ENCODE results near the gene C17orf75.

Gene C17orf75

DNA sequence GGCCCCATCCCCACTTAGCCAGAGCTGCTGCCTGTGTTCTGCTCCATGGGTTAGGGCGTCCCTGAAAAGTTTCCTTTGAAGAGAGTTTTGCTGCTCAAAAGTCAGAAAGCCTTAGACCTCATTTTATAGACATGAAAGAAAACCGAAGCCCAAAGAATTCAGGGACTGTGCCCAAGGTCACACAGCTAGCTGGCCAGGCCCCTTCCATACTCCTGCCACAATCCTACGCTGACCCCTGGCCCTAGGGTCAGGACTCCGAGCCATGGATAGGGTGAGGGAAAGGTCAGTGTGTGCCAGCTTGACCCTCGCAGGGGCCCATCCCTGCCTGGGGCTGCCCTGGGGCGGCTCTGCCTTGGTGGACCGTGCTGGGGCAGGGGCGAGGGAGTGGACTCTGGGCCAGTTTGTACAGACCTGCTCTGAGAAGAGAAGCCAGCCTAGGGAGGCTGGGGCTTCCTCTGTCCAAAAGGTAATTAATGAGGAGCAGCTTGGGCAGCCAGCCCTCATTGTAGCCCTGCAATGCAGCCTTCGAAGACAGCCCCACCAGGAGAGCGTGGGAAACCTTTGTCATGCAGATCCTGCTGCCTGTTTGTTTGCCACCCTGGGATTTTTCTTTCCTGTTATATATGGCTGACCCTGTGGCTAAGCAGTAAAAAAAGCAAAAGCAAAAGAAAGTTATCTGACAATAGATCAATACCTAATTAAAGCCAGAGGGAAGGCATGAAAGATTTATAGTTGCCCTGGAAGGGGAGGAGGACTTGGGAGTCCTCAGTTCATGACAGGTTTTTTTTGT is 38.9 kb downstream of the C17orf75 start:
- Mint-ChIP-seq H3K27ac (no peak overlapping the region), H3K36me3 (ENCODE audit: low read depth) (no peaks in the 10 kb centered on the region), H3K4me3 (no peak overlapping the region), H3K4me1 (ENCODE audit: low read depth) (no peaks in the 10 kb centered on the region), H3K27me3 (no peaks in the 10 kb centered on the region), H3K9me3 (no peaks in the 10 kb centered on the region)

DNA sequence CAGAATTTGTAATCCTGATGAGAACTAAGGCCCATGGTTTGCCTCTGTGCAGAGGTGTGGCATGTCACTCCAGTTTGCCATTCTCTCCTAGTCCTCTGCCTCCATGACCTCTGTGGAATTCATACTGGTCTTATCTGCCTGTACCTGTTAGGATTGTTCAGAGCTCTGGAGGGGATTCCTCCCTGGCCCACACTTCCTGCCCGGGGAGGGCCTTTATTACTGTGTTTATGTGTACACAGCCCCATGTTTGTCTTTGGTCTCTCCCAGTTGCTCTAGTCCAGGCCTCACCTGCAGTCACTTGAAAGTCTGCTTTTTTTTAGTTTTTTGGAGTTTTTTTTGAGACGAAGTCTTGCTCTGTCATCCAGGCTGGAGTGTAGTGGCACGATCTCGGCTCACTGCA is 39.9 kb downstream of the C17orf75 start:
- no peaks in the 10 kb centered on the region for H3K27me3 Mint-ChIP-seq
- no peak overlapping the region for H3K4me3 Mint-ChIP-seq
- H3K27ac Mint-ChIP-seq, result no peak overlapping the region
- H3K36me3 Mint-ChIP-seq (ENCODE audit: low read depth), result no peaks in the 10 kb centered on the region
- no peaks in the 10 kb centered on the region for H3K4me1 Mint-ChIP-seq (ENCODE audit: low read depth)
- H3K9me3 Mint-ChIP-seq, result no peaks in the 10 kb centered on the region

DNA sequence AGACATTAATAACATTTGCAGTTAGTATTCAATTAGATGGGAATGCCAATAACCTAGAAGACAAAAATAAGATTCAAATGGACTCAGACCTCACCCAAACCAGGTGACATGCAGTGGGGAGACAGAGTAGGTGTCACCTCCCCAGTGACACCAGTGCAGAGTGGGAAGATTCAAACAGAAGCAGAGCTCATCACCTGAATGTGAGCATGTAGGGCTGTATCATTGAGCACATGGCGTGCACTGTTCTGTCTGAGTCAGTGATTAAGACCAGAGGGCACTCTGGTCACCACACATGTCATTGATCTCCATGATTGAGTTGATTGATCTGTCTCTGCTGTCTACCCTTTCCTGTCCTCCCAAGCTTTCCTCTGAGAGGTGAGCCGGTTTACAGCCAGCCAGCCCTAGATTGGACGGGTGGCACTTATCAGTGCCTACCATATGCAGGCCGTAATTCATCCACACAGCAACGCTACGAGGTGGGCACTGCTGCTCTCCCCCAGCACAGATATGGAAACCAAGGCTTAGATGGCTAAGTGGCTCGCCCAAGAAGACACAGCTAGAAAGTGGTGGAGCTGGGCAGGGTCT is 42.3 kb downstream of the C17orf75 start:
- no peak overlapping the region for H3K4me3 Mint-ChIP-seq
- no peaks in the 10 kb centered on the region for H3K36me3 Mint-ChIP-seq (ENCODE audit: low read depth)
- H3K27me3 Mint-ChIP-seq, result no peaks in the 10 kb centered on the region

GRCh38 chr17:32298721-32299579 is 43.0 kb downstream of the C17orf75 start:
- Mint-ChIP-seq H3K27ac (no peak overlapping the region), H3K36me3 (ENCODE audit: low read depth) (no peaks in the 10 kb centered on the region), H3K27me3 (no peaks in the 10 kb centered on the region), H3K9me3 (no peaks in the 10 kb centered on the region), H3K4me1 (ENCODE audit: low read depth) (no peaks in the 10 kb centered on the region), H3K4me3 (no peak overlapping the region)

More for the DNA sequence above, 42.3 kb downstream of the C17orf75 start:
- H3K27ac Mint-ChIP-seq, result no peak overlapping the region
- no peaks in the 10 kb centered on the region for H3K9me3 Mint-ChIP-seq
- no peaks in the 10 kb centered on the region for H3K4me1 Mint-ChIP-seq (ENCODE audit: low read depth)

DNA sequence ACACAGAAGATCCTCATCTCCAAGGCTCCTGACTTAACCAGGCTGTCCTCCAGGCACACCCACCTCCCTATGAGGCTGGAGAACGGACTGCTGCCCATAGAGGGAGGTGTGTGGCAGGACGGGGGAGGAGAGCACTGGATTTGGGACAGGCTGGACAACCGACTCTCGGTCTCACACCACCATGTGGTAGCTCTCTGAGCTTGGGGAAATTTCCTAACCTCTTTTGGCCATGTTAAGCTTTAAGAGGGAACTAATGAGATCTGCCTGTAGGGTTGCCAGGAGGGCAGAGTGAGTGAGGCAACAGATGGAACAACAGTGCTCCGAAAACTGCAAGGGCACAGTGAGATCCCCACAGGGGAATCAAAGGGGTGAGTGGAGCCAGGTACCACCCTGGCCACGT is 43.7 kb downstream of the C17orf75 start:
- H3K4me3 Mint-ChIP-seq, result no peak overlapping the region
- no peaks in the 10 kb centered on the region for H3K36me3 Mint-ChIP-seq (ENCODE audit: low read depth)
- no peaks in the 10 kb centered on the region for H3K4me1 Mint-ChIP-seq (ENCODE audit: low read depth)
- no peaks in the 10 kb centered on the region for H3K9me3 Mint-ChIP-seq
- H3K27ac Mint-ChIP-seq, result no peak overlapping the region
- no peaks in the 10 kb centered on the region for H3K27me3 Mint-ChIP-seq

DNA sequence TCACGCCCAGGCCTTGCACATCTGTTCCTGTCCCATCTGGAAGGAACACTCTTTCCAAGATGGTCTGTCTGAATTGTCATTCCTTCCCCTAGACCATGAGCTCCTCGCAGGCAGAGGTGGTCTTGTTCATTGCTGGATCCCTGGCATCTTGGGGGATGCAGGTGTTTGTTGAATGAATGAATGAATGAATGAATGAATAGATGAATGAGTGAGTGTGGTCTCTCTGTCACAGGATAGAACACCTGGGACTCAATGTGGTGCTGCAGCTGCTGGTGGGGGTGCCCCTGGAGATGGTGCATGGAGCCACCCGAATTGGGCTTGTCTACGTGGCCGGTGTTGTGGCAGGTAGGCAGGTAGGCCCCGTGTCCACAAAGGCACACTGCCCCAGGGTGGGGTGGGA is 44.1 kb downstream of the C17orf75 start:
- no peaks in the 10 kb centered on the region for H3K4me1 Mint-ChIP-seq (ENCODE audit: low read depth)
- no peak overlapping the region for H3K27ac Mint-ChIP-seq
- H3K4me3 Mint-ChIP-seq, result no peak overlapping the region
- no peaks in the 10 kb centered on the region for H3K9me3 Mint-ChIP-seq
- H3K36me3 Mint-ChIP-seq (ENCODE audit: low read depth), result no peaks in the 10 kb centered on the region
- H3K27me3 Mint-ChIP-seq, result no peaks in the 10 kb centered on the region

GRCh38 chr17:32297424-32297823 is 44.5 kb downstream of the C17orf75 start:
- H3K4me3 Mint-ChIP-seq, result no peak overlapping the region
- no peaks in the 10 kb centered on the region for H3K9me3 Mint-ChIP-seq
- no peak overlapping the region for H3K27ac Mint-ChIP-seq
- H3K36me3 Mint-ChIP-seq (ENCODE audit: low read depth), result no peaks in the 10 kb centered on the region
- H3K27me3 Mint-ChIP-seq, result no peaks in the 10 kb centered on the region
- H3K4me1 Mint-ChIP-seq (ENCODE audit: low read depth), result no peaks in the 10 kb centered on the region

GRCh38 chr17:32292094-32292493 is 49.9 kb downstream of the C17orf75 start:
- peaks cover 4% of the 10 kb centered on the region for H3K27me3 Mint-ChIP-seq
- no peaks in the 10 kb centered on the region for H3K9me3 Mint-ChIP-seq
- no peak overlapping the region for H3K27ac Mint-ChIP-seq
- no peaks in the 10 kb centered on the region for H3K36me3 Mint-ChIP-seq (ENCODE audit: low read depth)
- no peaks in the 10 kb centered on the region for H3K4me1 Mint-ChIP-seq (ENCODE audit: low read depth)
- no peak overlapping the region for H3K4me3 Mint-ChIP-seq

- Mint-ChIP-seq H3K4me1 (ENCODE audit: low read depth) (no peaks in the 10 kb centered on the region), H3K9me3 (no peaks in the 10 kb centered on the region), H3K36me3 (ENCODE audit: low read depth) (no peaks in the 10 kb centered on the region), H3K27ac (no peak overlapping the region), H3K4me3 (no peak overlapping the region), H3K27me3 (peaks cover 4% of the 10 kb centered on the region)
Measured at GRCh38 chr17:32289471-32290070, 52.4 kb downstream of the C17orf75 start.

DNA sequence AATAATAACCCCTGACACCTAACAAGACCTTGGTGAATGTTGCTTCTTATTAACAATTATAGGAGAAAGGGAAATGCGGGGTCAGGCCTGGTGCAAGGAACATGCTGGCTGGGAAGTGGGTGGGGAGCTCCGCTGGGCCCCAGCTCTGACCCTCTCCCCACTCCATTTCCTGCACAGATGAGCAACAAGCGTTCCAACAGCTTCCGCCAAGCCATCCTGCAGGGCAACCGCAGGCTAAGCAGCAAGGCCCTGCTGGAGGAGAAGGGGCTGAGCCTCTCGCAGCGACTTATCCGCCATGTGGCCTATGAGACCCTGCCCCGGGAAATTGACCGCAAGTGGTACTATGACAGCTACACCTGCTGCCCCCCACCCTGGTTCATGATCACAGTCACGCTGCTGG is 53.4 kb downstream of the C17orf75 start:
- H3K9me3 Mint-ChIP-seq, result no peaks in the 10 kb centered on the region
- H3K4me1 Mint-ChIP-seq (ENCODE audit: low read depth), result no peaks in the 10 kb centered on the region
- H3K27ac Mint-ChIP-seq, result no peak overlapping the region
- H3K36me3 Mint-ChIP-seq (ENCODE audit: low read depth), result no peaks in the 10 kb centered on the region
- no peak overlapping the region for H3K4me3 Mint-ChIP-seq
- H3K27me3 Mint-ChIP-seq, result peaks cover 7% of the 10 kb centered on the region

DNA sequence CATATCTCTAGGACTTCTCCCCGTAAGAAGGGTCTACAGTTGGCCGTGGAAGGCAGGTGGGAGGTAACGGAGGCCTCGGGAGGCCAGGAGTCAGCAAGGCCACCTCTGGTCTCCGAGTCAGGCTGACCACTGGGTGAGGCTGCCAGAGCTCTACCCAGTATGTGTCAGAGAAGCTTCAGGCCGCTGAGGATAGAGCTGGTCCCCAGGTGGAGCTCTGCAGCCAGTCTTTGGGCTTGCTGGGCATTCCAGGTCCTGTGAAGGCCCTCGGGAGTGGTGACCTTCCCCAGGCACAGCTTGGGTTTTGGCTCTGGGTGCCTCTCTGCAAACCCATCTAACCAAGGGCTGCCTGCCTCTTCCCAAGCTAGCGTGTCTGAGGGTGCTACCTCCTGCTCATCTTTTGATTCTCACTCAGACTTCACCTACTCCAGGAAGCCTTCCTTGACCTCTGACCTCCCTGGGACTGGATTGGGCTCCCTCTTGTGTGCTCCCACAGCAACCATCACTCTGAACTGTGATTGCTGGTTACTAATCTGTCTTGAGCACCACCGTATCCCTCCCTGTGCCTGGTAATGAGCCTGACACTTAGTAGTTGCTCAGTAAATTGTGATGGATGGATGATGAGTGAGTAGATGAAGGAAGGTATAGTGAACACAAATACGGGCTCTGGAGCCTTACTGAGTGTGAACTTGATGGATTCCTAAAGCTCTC is 54.0 kb downstream of the C17orf75 start:
- no peak overlapping the region for H3K27ac Mint-ChIP-seq
- no peaks in the 10 kb centered on the region for H3K9me3 Mint-ChIP-seq
- no peak overlapping the region for H3K4me3 Mint-ChIP-seq
- H3K4me1 Mint-ChIP-seq (ENCODE audit: low read depth), result no peaks in the 10 kb centered on the region
- H3K36me3 Mint-ChIP-seq (ENCODE audit: low read depth), result no peaks in the 10 kb centered on the region
- H3K27me3 Mint-ChIP-seq, result peaks cover 8% of the 10 kb centered on the region

GRCh38 chr17:32286518-32286900 is 55.5 kb downstream of the C17orf75 start:
- H3K36me3 Mint-ChIP-seq (ENCODE audit: low read depth), result no peaks in the 10 kb centered on the region
- no peaks in the 10 kb centered on the region for H3K9me3 Mint-ChIP-seq
- no peak overlapping the region for H3K4me3 Mint-ChIP-seq
- no peaks in the 10 kb centered on the region for H3K4me1 Mint-ChIP-seq (ENCODE audit: low read depth)
- peaks cover 8% of the 10 kb centered on the region for H3K27me3 Mint-ChIP-seq
- no peak overlapping the region for H3K27ac Mint-ChIP-seq

GRCh38 chr17:32285746-32286517 is 56.0 kb downstream of the C17orf75 start:
- Mint-ChIP-seq H3K36me3 (ENCODE audit: low read depth) (no peaks in the 10 kb centered on the region), H3K9me3 (no peaks in the 10 kb centered on the region), H3K4me3 (no peak overlapping the region), H3K27me3 (peaks cover 8% of the 10 kb centered on the region), H3K4me1 (ENCODE audit: low read depth) (no peaks in the 10 kb centered on the region), H3K27ac (no peak overlapping the region)

GRCh38 chr17:32285306-32285705 is 56.7 kb downstream of the C17orf75 start:
- no peak overlapping the region for H3K4me3 Mint-ChIP-seq
- H3K4me1 Mint-ChIP-seq (ENCODE audit: low read depth), result no peaks in the 10 kb centered on the region
- no peak overlapping the region for H3K27ac Mint-ChIP-seq
- peaks cover 8% of the 10 kb centered on the region for H3K27me3 Mint-ChIP-seq
- H3K36me3 Mint-ChIP-seq (ENCODE audit: low read depth), result no peaks in the 10 kb centered on the region
- H3K9me3 Mint-ChIP-seq, result no peaks in the 10 kb centered on the region

Measured in stimulated activated naive CD8-positive, alpha-beta T cell treated with anti-CD3 and anti-CD28 coated beads, Interleukin-15, Interleukin-2, amounts not matched to agents 100 ng/mL and 50 ng/mL, for 24 hours (primary cell).